ENCODE measurements around the gene TBPL1.
"Not testable (repeated sequence)": the region's sequence is repeated elsewhere in the genome, so short reads cannot be mapped to it uniquely, and the experiment has no call there.

Gene TBPL1

GRCh38 chr6:133973109-133973971, 20.3 kb downstream of the TBPL1 start:
- DNase-seq (ENCODE audit: low read depth): no peak

- peak; percentile 57 for DNase-seq (ENCODE audit: low read depth)
These were observed 25.2 kb downstream of the TBPL1 start for GRCh38 chr6:133977983-133978895.

- DNase-seq (ENCODE audit: low read depth): no peak
These were observed 25.8 kb downstream of the TBPL1 start for GRCh38 chr6:133978896-133979240.

- DNase-seq (ENCODE audit: low read depth): not testable (repeated sequence)
These were observed 26.4 kb downstream of the TBPL1 start for GRCh38 chr6:133979269-133979963.

DNA sequence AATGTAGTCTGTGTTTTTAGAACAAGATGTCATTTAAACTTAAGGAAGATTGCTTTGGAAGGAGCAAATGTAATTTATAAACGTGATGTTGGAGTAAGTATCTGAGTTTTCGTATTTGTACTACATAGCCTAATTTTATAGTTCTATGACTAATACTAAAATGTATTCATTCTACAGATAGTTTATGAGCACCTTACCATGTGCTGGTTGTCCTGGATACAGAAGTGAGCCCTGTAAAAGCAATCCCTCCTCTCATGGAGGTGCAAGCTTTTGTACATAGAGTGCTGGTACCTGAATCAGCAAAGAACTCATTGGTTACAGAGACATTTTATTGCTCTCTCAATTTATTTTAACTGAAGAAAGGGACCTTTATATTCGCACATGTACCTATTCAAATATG, 27.1 kb downstream of the TBPL1 start:
- no peak for DNase-seq (ENCODE audit: low read depth)

DNA sequence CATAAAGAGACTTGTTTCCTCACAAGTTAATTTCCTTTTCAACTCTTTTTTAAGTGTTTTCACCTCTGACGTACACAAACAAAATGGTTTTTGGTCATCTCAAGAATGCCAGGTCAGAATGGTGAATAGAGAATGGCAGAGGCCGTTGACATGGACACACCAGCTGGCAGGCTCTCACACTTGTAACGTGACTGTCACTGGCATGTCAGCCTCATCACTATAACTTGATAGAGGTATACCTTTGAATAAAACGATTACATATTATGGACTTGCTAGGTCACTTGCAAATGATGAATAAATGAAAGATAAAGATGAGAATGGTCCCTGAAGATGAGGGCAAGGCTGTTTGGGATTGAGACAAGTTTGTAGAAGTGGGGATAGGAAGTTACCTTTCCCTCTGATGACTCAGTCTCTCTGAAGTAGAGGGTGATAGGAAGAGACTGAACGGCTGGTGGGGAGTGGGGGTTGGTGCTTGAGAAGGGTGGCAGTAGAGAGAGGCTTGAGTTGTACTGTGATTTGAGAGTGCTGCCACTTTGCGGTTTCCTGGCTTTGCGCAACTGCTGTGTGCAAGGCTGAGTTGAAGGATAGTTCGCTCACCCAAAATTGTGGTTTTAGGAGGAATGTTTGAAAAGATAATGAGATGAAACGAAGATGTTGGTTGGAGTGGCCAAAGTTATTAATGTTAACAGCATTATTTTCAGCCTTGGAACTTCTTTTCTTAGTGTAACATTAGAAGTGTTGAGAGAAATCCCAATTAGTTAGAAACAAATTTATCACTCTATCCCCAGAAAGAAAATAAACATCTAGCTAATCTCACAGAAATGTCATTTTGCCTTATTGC, 30.3 kb downstream of the TBPL1 start:
- no peak for DNase-seq (ENCODE audit: low read depth)

- DNase-seq (ENCODE audit: low read depth): no peak
These were observed 32.9 kb downstream of the TBPL1 start for GRCh38 chr6:133985970-133986369.

GRCh38 chr6:133986942-133987341, 33.9 kb downstream of the TBPL1 start:
- DNase-seq (ENCODE audit: low read depth): no peak

- DNase-seq (ENCODE audit: low read depth): no peak
These were observed 36.5 kb downstream of the TBPL1 start for GRCh38 chr6:133989525-133989924.

DNA sequence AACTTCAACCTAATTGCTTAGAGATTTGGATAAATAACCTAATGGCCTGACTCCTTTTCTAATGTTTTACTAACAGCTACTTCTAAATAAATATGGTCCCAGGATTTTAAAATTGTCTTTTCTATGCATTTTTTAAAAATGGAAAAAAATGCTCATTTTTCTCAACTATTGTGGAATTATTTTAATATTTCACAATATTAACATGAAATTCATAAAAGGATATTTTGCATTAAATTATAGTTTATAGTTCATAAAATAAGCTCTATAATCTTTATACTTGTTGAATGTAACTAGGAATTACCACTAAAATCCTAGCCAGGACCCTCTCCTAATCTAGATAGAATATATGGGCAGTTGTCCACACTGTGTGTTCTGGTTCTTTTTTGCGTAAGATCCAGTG, 37.3 kb downstream of the TBPL1 start:
- DNase-seq (ENCODE audit: low read depth): no peak

DNA sequence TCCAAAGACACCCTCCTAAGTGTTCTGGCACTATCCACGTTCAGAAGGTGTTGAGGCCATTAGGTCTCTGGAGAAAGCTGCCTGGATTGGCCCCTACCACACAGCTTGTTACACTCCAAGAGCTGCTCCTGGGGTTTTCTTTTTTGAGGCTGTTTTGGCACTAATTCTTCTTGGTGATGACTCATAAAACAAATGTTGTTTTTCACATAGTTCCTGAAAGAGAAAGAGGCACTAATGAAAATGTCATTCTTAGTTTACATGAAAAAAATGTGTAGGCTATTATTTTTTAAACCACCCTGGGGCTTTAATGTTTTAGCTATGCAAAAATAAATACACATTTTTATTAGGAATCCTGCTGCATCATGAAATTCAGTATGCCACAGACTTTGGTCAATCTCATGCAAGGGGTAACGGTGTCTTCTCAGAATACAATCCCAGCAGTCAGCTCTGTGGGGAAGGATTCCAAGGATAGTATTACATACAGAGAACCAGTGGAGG, 38.1 kb downstream of the TBPL1 start:
- peak; percentile 48 for DNase-seq (ENCODE audit: low read depth)

DNA sequence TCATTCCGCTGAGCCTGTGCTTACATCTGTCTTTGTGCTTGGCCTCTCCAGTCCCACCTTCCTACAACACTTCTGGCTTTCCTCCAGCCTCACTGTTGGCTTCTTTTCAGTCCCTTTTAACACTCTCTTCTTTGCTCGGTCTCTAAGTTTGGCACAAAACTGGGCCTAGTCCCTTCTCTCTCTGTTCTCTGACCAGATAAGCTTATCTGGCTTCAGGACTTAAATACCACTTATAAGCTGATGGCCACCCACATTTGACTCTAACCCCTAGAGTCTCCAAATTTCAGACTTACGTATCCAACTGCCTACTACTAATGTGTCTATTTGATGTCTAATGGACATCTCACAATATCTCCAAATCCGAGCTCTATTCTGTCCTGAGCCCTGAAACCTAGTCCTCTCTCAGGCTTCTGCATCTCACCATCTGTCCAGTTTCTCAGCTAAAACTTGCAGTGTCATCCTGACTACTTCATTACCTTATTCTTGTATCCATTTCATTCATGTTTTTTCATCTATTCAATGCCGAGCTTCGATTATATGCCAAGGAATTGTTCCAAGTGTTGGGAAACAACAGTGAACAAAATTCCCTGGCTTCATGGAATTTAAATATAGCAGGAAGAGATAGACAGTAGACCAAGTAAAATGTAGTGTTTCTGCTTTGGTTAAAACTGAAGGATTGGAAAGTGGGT, 40.1 kb downstream of the TBPL1 start:
- no peak for DNase-seq (ENCODE audit: low read depth)

DNA sequence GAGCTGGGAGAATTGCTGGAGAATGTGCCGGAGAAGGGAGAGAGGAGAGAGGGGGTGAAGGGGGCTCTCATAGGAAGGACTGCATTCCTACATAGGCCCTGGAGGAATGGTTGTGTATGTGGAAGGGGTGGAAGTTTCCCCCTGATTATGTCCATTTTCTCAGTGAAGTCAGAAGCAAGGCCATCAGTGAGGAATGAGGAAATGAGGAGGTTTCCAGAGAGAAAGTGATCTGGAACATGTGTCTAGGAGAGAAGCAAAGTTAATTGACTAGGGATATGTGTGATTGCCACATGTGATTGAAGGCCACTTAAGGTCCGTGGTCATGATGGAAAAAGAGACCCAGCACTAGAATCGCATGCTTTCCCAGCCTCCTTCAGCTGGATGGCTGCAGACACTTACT, 42.3 kb downstream of the TBPL1 start:
- DNase-seq (ENCODE audit: low read depth): no peak

GRCh38 chr6:133995758-133996157, 42.7 kb downstream of the TBPL1 start:
- DNase-seq (ENCODE audit: low read depth): no peak

DNA sequence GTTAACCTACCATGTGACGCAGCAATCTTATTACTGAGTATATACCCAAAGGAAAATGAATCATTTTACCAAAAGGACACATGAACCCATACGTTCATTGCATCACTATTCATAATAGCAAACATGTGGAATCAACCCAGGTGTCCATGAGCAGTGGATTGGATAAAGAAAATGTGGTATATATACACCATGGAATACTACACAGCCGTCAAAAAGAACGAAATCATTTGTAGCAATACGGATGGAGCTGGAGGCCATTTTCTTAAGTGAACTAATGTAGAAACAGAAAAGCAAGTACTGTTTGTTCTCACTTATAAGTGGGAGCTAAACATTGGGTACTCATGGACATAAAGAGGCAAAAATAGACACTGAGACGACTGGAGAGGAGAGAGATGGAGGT, 44.2 kb downstream of the TBPL1 start:
- no peak for DNase-seq (ENCODE audit: low read depth)

DNA sequence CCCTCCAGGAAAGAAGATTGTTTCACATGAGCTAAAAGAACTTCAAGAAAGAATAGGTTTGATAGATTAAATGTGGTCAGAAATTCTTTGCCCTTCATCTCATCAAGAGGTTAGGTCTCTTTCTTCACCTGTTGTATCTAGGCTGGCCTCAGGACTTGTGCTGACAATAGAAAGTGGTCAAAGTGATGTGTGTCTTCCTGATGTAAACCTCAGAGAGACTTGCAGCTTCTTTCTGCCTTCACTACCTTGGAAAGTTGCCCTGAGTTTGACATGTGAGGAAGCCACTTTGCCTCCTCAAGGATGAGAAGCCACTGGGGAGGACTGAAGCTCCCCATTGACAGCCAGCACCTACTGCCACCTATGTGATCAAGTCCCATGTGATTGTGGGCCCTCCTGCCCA, 46.3 kb downstream of the TBPL1 start:
- DNase-seq (ENCODE audit: low read depth): no peak

GRCh38 chr6:134000443-134000842, 47.4 kb downstream of the TBPL1 start:
- DNase-seq (ENCODE audit: low read depth): no peak

DNA sequence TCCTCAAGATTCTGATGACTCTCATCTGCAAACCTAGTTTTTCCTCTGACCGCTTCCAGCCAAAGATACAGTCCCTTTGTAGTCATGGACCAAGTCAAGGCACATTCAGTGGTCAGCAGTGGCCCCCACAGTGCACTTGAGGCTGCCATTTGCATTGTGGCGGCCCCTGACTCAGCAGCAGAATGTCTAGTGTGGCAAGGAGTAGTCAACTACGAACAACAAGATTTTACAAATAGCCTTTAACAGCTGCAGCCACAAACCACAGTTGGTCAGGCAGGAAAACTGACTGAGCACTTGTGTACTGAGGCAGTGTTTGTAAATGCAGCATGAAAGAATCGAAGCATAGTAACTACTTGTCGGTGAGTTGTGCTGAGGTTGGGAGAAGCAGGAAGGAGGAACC, 49.8 kb downstream of the TBPL1 start:
- DNase-seq (ENCODE audit: low read depth): no peak

DNA sequence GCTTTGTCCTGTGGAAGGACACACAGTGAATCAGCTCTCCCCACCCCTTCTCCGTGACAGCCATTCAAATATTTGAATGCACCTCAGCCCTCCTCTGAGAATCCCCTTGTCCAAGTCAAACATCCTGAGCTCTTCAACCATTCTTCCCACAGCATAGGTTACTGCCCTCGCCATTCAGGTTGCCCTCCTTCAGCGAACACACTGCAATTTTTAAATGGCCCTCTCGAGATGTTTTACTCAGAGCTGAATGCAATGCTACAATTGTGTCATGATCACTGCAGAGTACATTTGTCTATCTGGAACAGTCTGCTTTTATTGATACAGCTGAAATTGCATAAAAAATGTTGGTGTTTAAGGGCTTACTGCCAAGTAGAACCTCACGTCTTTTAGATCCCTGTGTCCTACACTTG, 50.5 kb downstream of the TBPL1 start:
- DNase-seq (ENCODE audit: low read depth): no peak

DNA sequence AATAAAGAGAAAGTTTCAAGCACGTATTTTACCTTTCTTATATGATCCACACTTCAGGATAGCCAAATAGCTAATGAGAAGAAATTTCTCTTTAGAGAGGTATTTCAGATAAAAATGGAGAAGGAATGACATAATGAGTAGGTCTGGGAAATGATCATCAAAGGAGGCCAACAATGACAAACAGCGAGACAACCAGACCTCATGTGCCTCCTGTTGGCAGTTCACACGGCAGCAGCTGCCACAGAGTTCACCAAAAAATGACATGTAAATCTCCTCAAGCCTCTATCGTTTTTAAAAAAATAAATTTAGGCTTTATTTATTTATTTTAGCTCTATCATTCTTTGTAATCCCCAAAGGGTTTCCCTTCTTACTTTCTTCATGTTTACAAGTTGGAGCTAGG, 51.7 kb downstream of the TBPL1 start:
- DNase-seq (ENCODE audit: low read depth): no peak

DNA sequence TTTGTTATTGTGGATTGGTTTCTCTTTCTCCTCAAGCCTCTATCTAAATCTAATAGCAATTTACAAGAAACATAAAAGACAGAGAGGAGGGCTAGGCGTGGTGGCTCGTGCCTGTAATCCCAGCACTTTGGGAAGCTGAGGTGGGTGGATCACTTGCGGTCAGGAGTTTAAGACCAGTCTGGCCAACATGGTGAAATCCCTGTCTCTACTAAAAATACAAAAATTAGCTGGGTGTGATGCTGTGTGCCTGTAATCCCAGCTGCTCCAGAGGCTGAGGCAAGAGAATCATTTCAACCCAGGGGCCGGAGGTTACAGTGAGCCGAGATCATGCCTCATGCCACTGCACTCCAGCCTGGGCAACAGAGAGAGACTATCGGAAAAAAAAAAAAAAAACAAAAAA, 52.8 kb downstream of the TBPL1 start:
- DNase-seq (ENCODE audit: low read depth): no peak

Measured in GM04504 (cell line).